Glutamatergic neuron (in vitro differentiated cells): Measurements from ENCODE around the gene TPO. TPM values are rescaled to one million over a fixed set of nuclear protein-coding genes. Genes with fewer than 3 reads are reported as not detected.

ENCODE experiments used
- DNase-seq: peaks from one replicate; pipeline ENCODE4 v3.0.0; 2022
- H3K27ac Mint-ChIP-seq: one replicate; pipeline ENCODE4 v1.8.0; 2020; ENCODE audit warnings: mild to moderate bottlenecking, mixed read lengths, inconsistent platforms; ENCODE audit not compliant: unreplicated experiment
- H3K27me3 Mint-ChIP-seq: one replicate; pipeline ENCODE4 v1.8.0; 2020; ENCODE audit warnings: mild to moderate bottlenecking, moderate library complexity, mixed read lengths, inconsistent platforms; ENCODE audit not compliant: unreplicated experiment
- H3K36me3 Mint-ChIP-seq: one replicate; pipeline ENCODE4 v1.8.0; 2020; ENCODE audit warnings: mild to moderate bottlenecking, mixed read lengths, inconsistent platforms; ENCODE audit not compliant: unreplicated experiment
- H3K4me1 Mint-ChIP-seq: one replicate; pipeline ENCODE4 v1.8.0; 2020; ENCODE audit warnings: mild to moderate bottlenecking, low read depth, mixed read lengths, inconsistent platforms; ENCODE audit not compliant: unreplicated experiment
- H3K4me3 Mint-ChIP-seq: one replicate; pipeline ENCODE4 v1.8.0; 2020; ENCODE audit warnings: mild to moderate bottlenecking, mixed read lengths, inconsistent platforms; ENCODE audit not compliant: unreplicated experiment
- H3K9me3 Mint-ChIP-seq: one replicate; pipeline ENCODE4 v1.8.0; 2020; ENCODE audit warnings: mild to moderate bottlenecking, moderate library complexity, mixed read lengths, inconsistent platforms; ENCODE audit not compliant: unreplicated experiment
- total RNA-seq: library from RNA; stranded (reverse); fragmentation: NEBNext Ultra II Directional; extraction: Animal tissue kit (Norgen Biotek cat#: 25700); gene quantifications from one replicate; pipeline ENCODE4 v1.2.1, GENCODE V29; 2021; ENCODE audit not compliant: unreplicated experiment
- TF ChIP-seq, protein P1 (sequence below): fragments of 200-600 bp; sonication (generic); IDR thresholded peaks from one replicate; pipeline ENCODE4 v1.5.0; 2021; ENCODE audit not compliant: partially characterized antibody, unreplicated experiment

The TPO gene
- total RNA-seq, 1 donor from 2014 or later: not detected

DNA sequence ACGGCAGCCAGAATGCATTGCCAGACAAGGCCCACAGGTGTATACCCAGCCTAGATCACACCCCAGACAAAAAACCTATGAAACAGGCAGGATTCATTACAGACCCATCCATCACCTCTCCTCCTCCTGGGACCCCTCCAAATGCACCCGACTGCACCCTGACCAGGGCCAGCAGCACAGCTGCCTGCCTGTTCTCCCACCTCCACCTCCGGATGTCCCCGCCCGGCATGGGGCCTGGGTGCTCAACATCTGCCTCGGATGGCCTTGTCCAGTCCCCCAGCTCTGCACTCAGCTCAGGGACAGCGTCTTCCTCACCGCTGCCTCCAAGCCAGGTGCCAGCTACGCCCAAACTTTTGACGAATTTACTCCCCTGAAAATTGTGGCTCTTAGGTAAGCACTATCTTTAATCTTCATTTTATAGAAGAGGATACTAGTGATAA, 91.1 kb downstream of the TPO start:
- Mint-ChIP-seq H3K4me3 (no peak overlapping the region), H3K27ac (no peak overlapping the region), H3K9me3 (no peaks in the 10 kb centered on the region), H3K27me3 (no peaks in the 10 kb centered on the region), H3K36me3 (peaks cover 5% of the 10 kb centered on the region), H3K4me1 (peaks cover 2% of the 10 kb centered on the region)
- no peak for DNase-seq
- TF ChIP-seq, protein P1, sequence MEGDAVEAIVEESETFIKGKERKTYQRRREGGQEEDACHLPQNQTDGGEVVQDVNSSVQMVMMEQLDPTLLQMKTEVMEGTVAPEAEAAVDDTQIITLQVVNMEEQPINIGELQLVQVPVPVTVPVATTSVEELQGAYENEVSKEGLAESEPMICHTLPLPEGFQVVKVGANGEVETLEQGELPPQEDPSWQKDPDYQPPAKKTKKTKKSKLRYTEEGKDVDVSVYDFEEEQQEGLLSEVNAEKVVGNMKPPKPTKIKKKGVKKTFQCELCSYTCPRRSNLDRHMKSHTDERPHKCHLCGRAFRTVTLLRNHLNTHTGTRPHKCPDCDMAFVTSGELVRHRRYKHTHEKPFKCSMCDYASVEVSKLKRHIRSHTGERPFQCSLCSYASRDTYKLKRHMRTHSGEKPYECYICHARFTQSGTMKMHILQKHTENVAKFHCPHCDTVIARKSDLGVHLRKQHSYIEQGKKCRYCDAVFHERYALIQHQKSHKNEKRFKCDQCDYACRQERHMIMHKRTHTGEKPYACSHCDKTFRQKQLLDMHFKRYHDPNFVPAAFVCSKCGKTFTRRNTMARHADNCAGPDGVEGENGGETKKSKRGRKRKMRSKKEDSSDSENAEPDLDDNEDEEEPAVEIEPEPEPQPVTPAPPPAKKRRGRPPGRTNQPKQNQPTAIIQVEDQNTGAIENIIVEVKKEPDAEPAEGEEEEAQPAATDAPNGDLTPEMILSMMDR: no peak

DNA sequence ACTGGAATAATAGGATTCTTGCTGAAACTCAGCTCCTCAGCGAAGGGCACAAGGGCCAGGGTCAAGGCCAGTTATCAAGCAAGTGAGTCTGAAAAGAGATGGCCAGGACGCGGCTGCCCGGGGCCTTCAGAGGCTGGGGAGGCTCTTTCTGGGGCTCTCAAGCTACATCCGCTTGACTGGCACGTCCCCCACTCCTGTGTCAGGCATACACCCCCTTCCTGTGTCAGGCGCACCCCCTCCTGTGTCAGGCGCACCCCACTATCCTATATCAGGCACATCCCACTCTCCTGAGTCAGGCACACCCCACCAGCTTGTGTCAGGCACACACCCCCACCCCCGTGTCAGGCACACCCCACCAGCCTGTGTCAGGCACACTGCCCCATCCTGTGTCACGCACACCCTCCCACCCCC, 91.8 kb downstream of the TPO start:
- TF ChIP-seq, protein P1: no peak
- no peaks in the 10 kb centered on the region for H3K9me3 Mint-ChIP-seq
- no peak overlapping the region for H3K4me3 Mint-ChIP-seq
- peaks cover 5% of the 10 kb centered on the region for H3K36me3 Mint-ChIP-seq
- DNase-seq: no peak
- peaks cover 2% of the 10 kb centered on the region for H3K4me1 Mint-ChIP-seq
- peaks cover 2% of the 10 kb centered on the region for H3K27me3 Mint-ChIP-seq
- H3K27ac Mint-ChIP-seq: no peak overlapping the region

DNA sequence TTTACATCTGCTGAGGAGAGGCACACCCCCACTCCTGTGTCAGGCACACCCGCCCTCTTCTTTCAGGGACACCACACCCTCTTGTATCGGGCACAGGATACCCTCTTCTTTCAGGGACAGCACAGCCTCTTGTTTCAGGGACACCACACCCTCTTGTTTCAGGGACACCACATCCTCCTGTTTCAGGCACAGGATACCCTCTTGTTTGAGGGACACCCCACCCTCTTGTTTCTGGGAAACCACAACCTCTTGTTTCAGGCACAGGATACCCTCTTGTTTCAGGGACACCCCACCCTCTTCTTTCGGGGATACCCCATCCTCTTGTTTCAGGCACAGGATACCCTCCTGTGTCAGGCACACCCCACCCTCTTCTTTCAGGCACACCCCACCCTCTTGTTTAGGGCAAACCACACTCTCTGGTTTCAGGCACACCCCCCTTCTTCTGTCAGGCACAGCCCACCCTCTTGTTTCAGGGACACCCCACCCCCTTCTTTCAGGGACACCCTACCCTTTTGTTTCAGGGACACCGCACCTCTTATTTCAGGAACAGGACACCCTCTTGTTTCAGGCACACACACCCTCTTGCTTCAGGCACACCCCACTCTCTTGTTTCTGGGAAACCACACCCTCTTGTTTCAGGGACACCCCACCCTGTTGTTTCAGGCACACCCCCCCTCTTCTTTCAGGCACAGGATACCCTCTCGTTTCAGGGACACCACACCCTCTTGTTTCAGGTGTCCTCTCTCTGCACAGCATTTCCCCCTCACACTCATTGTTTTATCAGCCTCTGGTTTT, 96.2 kb downstream of the TPO start:
- Mint-ChIP-seq H3K36me3 (peaks cover 5% of the 10 kb centered on the region), H3K9me3 (peaks cover 2% of the 10 kb centered on the region), H3K27me3 (peaks cover 2% of the 10 kb centered on the region), H3K27ac (no peak overlapping the region), H3K4me3 (no peak overlapping the region), H3K4me1 (peaks cover 1% of the 10 kb centered on the region)
- TF ChIP-seq, protein P1: no peak
- no peak for DNase-seq

DNA sequence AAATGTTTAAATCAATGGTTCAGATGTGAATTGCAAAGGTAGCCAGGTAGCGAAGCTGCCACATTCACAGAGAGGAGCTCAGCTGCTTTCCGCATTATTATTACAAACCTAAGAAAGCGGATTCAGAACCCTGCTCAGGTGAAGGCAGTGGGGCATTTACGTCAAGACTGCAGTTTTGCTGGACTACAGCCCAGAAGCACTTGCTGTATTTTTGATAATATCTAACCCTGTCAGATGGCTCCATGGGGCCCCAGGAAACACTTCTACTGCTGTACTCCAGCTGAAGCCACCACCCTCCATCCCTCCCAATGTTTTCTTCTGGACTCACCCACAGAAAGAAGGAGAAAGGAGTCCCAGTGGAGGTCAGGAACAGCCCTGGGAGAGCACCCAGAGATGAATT, 96.9 kb downstream of the TPO start:
- H3K4me1 Mint-ChIP-seq: peaks cover 4% of the 10 kb centered on the region
- peaks cover 5% of the 10 kb centered on the region for H3K36me3 Mint-ChIP-seq
- peaks cover 2% of the 10 kb centered on the region for H3K27me3 Mint-ChIP-seq
- H3K9me3 Mint-ChIP-seq: peaks cover 2% of the 10 kb centered on the region
- H3K4me3 Mint-ChIP-seq: no peak overlapping the region
- DNase-seq: no peak
- H3K27ac Mint-ChIP-seq: no peak overlapping the region
- TF ChIP-seq, protein P1: no peak

DNA sequence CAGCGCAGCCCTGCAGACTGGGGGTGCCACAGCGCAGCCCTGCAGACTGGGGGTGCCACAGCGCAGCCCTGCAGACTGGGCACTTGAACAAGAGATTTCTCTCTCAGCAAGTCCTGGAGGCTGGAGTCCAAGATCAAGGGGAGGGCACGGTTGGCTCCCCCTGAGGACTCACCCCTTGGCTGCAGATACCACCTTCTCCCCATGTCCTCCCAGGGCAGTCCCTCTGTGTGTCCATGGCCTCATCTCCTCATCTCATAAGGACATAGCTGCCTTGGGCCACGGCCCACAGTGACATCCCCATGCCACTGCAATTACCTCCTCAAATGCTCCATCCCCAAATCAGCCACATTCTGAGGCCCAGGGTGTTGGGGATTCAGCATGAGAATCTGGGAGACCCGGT, 98.2 kb downstream of the TPO start:
- H3K9me3 Mint-ChIP-seq: peaks cover 2% of the 10 kb centered on the region
- DNase-seq: no peak
- H3K27me3 Mint-ChIP-seq: peaks cover 2% of the 10 kb centered on the region
- H3K27ac Mint-ChIP-seq: no peak overlapping the region
- H3K4me1 Mint-ChIP-seq: peaks cover 4% of the 10 kb centered on the region
- TF ChIP-seq, protein P1: no peak
- H3K4me3 Mint-ChIP-seq: no peak overlapping the region
- H3K36me3 Mint-ChIP-seq: peaks cover 5% of the 10 kb centered on the region
